H1 (cell line): Measurements from ENCODE around the gene PRLH.

ENCODE experiments used
- ATF3 ChIP-seq: IDR thresholded peaks from 2 replicates; pipeline ENCODE4 v1.6.1; 2011; ENCODE audit warnings: low read depth, mild to moderate bottlenecking, low read length; ENCODE audit not compliant: insufficient read depth
- BRCA1 ChIP-seq: IDR thresholded peaks from 2 replicates; pipeline ENCODE4 v1.6.1; 2012; ENCODE audit warnings: low read depth, low read length, improper control_type of control experiment
- CTCF ChIP-seq, 3 experiments: IDR thresholded peaks; 1 replicate in 2 of 3; 2 replicates in 1 of 3; pipeline versions ENCODE4 v1.5.1 to v1.6.1; 2011; ENCODE audit warnings: low read length in 3 of 3, mild to moderate bottlenecking in 3 of 3, inconsistent platforms in 2 of 3, low read depth in 1 of 3, moderate library complexity in 1 of 3; ENCODE audit not compliant: insufficient read depth in 1 of 3; ENCODE audit errors: control extremely low read depth in 1 of 3
- JUND ChIP-seq: IDR thresholded peaks from 2 replicates; pipeline ENCODE4 v1.6.1; 2011; ENCODE audit warnings: mild to moderate bottlenecking, improper control_type of control experiment, low read length
- POLR2A ChIP-seq, 2 experiments: IDR thresholded peaks; 1 replicate in 1 of 2; 2 replicates in 1 of 2; pipeline ENCODE4 v1.6.1; 2011; ENCODE audit warnings: low read depth in 2 of 2, low read length in 2 of 2, mild to moderate bottlenecking in 2 of 2; ENCODE audit errors: control extremely low read depth in 1 of 2
- TAF1 ChIP-seq: IDR thresholded peaks from 2 replicates; pipeline ENCODE4 v1.6.1; 2011; ENCODE audit warnings: mild to moderate bottlenecking, low read depth, low read length
- ZNF274 ChIP-seq: IDR thresholded peaks from 2 replicates; pipeline ENCODE4 v1.7.0; 2012; ENCODE audit warnings: low read length, borderline replicate concordance; ENCODE audit errors: extremely low read depth

- TF ChIP-seq CTCF (IDR thresholded peaks at IDR 0.05; ENCODE audit: control extremely low read depth in 1 of 3, insufficient read depth in 1 of 3, low read depth in 1 of 3, low read length in 3 of 3) = no peak
- TF ChIP-seq ATF3 = no peak
- TF ChIP-seq JUND = no peak
- no peak for TF ChIP-seq ZNF274
- TF ChIP-seq TAF1 = no peak
- TF ChIP-seq POLR2A (IDR thresholded peaks at IDR 0.05; ENCODE audit: control extremely low read depth in 1 of 2, low read depth in 2 of 2, low read length in 2 of 2) = no peak
- TF ChIP-seq BRCA1 = no peak
These were observed 19.4 kb upstream of the PRLH start for GRCh38 chr2:237546876-237547395.
